K562 (cell line): ENCODE results near the gene NELL1.

ENCODE experiments used
- BHLHE40 ChIP-seq: IDR thresholded peaks from 2 replicates; pipeline ENCODE4 v1.6.1; 2011; ENCODE audit warnings: low read length, improper control_type of control experiment
- ELF1 ChIP-seq: fragments of 200-800 bp; sonication (Bioruptor generic); IDR thresholded peaks from 2 replicates; pipeline ENCODE4 v1.6.1; 2016; ENCODE audit warnings: missing genetic modification characterization, missing compliant biosample characterization
- EZH2 ChIP-seq: IDR thresholded peaks from 2 replicates; pipeline ENCODE4 v1.6.1; 2012; ENCODE audit warnings: low read depth, mild to moderate bottlenecking, inconsistent platforms, low read length, borderline replicate concordance
- HNRNPL ChIP-seq: fragments of 200-400 bp; formaldehyde crosslinking; IDR thresholded peaks from 2 replicates; pipeline ENCODE4 v1.6.1; 2017; ENCODE audit warnings: low read depth, mild to moderate bottlenecking, low read length
- JUN ChIP-seq, 2 experiments: sonication (generic) in 1 of 2; formaldehyde crosslinking in 1 of 2; IDR thresholded peaks; 2 replicates each; pipeline versions ENCODE4 v1.6.1 to v1.8.0; 2012 to 2022; ENCODE audit warnings: borderline replicate concordance in 2 of 2, mild to moderate bottlenecking in 2 of 2, improper control_type of control experiment in 1 of 2, low read depth in 1 of 2, low read length in 1 of 2, missing genetic modification reagents in 1 of 2
- MXI1 ChIP-seq: IDR thresholded peaks from 2 replicates; pipeline ENCODE4 v1.6.1; 2011; ENCODE audit warnings: low read depth, mild to moderate bottlenecking, improper control_type of control experiment, low read length
- NR2F6 ChIP-seq: fragments of 450-650 bp; formaldehyde crosslinking; IDR thresholded peaks from 2 replicates; pipeline ENCODE4 v1.4.0; 2020; ENCODE audit warnings: mild to moderate bottlenecking
- POLR2AphosphoS5 ChIP-seq: IDR thresholded peaks from 2 replicates; pipeline ENCODE4 v1.6.1; 2011; ENCODE audit warnings: mild to moderate bottlenecking, low read depth, low read length, moderate library complexity; ENCODE audit not compliant: control insufficient read depth, insufficient read depth
- RCOR1 ChIP-seq, 2 experiments: IDR thresholded peaks; 2 replicates each; pipeline ENCODE4 v1.6.1; 2012; ENCODE audit warnings: low read depth in 2 of 2, low read length in 2 of 2, borderline replicate concordance in 1 of 2, improper control_type of control experiment in 1 of 2
- ZFP36 ChIP-seq: fragments of 150-350 bp; IDR thresholded peaks from 2 replicates; pipeline ENCODE4 v1.6.1; 2018; ENCODE audit warnings: low read length, low read depth; ENCODE audit not compliant: partially characterized antibody
- ZNF707 ChIP-seq: fragments of 250-450 bp; sonication (Bioruptor Pico); conservative IDR thresholded peaks from 2 replicates; pipeline ENCODE4 v1.8.0; 2022; ENCODE audit warnings: inconsistent platforms, mild to moderate bottlenecking, moderate library complexity
- ZNF75A ChIP-seq: fragments of 450-650 bp; formaldehyde crosslinking; IDR thresholded peaks from 2 replicates; pipeline ENCODE4 v1.4.0; 2020; ENCODE audit warnings: mild to moderate bottlenecking
- TF ChIP-seq, protein P1 (sequence below), 3 experiments: IDR thresholded peaks in 2 of 3; conservative IDR thresholded peaks in 1 of 3; 2 replicates each; pipeline ENCODE4 v1.5.1; 2011 to 2012; ENCODE audit warnings: low read length in 3 of 3, mild to moderate bottlenecking in 3 of 3, control low read depth in 2 of 3, improper control_type of control experiment in 1 of 3, inconsistent platforms in 1 of 3, low read depth in 1 of 3, mixed read lengths in 1 of 3, moderate library complexity in 1 of 3; ENCODE audit not compliant: insufficient read depth in 2 of 3
- TF ChIP-seq, protein P2 (sequence below), 3 experiments: fragments of 200-800 bp in 1 of 3; sonication (Bioruptor generic) in 1 of 3; sonication (generic) in 1 of 3; formaldehyde crosslinking in 1 of 3; IDR thresholded peaks; 2 replicates each; pipeline versions ENCODE4 v1.6.1 to v1.8.0; 2016 to 2022; ENCODE audit warnings: mild to moderate bottlenecking in 2 of 3, missing compliant biosample characterization in 2 of 3, missing genetic modification characterization in 2 of 3, missing genetic modification reagents in 1 of 3

DNA sequence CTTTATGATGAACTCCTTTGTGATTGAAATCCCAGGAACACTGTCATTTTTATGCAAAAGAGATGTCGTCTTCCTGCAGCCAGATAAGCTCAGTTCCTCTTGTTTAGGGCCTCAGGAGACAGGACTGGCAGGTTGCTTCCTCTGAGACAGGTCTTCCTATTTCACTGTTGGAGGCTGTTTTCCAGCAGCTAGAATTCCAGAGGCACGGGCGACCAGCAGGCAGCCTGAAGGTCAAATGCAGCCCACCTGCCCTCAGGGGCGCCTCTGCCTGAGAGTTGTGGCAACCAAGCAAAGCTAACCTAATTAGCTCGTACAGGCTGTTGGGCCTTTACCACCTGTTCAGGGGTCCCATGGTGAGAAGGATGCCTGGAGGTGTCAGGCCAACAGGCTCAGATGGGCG lies 47.7 kb upstream of the NELL1 start:
- TF ChIP-seq ZNF75A (CRISPR knock-in tag): no peak
- no peak for TF ChIP-seq ZNF707 (CRISPR knock-in tag)
- TF ChIP-seq MXI1: no peak
- TF ChIP-seq, protein P1, sequence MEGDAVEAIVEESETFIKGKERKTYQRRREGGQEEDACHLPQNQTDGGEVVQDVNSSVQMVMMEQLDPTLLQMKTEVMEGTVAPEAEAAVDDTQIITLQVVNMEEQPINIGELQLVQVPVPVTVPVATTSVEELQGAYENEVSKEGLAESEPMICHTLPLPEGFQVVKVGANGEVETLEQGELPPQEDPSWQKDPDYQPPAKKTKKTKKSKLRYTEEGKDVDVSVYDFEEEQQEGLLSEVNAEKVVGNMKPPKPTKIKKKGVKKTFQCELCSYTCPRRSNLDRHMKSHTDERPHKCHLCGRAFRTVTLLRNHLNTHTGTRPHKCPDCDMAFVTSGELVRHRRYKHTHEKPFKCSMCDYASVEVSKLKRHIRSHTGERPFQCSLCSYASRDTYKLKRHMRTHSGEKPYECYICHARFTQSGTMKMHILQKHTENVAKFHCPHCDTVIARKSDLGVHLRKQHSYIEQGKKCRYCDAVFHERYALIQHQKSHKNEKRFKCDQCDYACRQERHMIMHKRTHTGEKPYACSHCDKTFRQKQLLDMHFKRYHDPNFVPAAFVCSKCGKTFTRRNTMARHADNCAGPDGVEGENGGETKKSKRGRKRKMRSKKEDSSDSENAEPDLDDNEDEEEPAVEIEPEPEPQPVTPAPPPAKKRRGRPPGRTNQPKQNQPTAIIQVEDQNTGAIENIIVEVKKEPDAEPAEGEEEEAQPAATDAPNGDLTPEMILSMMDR (IDR thresholded peaks at IDR 0.05 in 2 of 3, conservative IDR thresholded peaks at IDR 0.05 in 1 of 3; ENCODE audit: insufficient read depth in 2 of 3, low read depth in 1 of 3, low read length in 3 of 3): no peak
- TF ChIP-seq JUN (IDR thresholded peaks at IDR 0.05; ENCODE audit: borderline replicate concordance, low read depth, low read length): no peak
- TF ChIP-seq JUN (CRISPR knock-in tag; IDR thresholded peaks at IDR 0.05; ENCODE audit: borderline replicate concordance): no peak
- no peak for TF ChIP-seq ELF1
- TF ChIP-seq ZFP36: no peak
- TF ChIP-seq, protein P2, sequence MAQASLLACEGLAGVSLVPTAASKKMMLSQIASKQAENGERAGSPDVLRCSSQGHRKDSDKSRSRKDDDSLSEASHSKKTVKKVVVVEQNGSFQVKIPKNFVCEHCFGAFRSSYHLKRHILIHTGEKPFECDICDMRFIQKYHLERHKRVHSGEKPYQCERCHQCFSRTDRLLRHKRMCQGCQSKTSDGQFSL (CRISPR knock-in tag; IDR thresholded peaks at IDR 0.05): no peak
- TF ChIP-seq, protein P2 (tag; IDR thresholded peaks at IDR 0.05): no peak
- TF ChIP-seq POLR2AphosphoS5: no peak
- TF ChIP-seq HNRNPL: no peak
- TF ChIP-seq EZH2: no peak
- TF ChIP-seq BHLHE40: no peak
- no peak for TF ChIP-seq RCOR1 (IDR thresholded peaks at IDR 0.05; ENCODE audit: borderline replicate concordance in 1 of 2, low read depth in 2 of 2, low read length in 2 of 2)
- TF ChIP-seq NR2F6 (CRISPR knock-in tag): no peak
